ENCODE measurements around the gene QPRT. TPM values are rescaled to one million over a fixed set of nuclear protein-coding genes. Genes with fewer than 3 reads are reported as not detected.
A peak's percentile ranks its signal among the peaks of the same experiment; 100 is the strongest.

QPRT gene
- total and polyA plus RNA-seq, 2 of the 13 experiments (the other 11 are each of a cell fraction or from before 2014, with no cell fraction given): 130 to 218 TPM

DNA sequence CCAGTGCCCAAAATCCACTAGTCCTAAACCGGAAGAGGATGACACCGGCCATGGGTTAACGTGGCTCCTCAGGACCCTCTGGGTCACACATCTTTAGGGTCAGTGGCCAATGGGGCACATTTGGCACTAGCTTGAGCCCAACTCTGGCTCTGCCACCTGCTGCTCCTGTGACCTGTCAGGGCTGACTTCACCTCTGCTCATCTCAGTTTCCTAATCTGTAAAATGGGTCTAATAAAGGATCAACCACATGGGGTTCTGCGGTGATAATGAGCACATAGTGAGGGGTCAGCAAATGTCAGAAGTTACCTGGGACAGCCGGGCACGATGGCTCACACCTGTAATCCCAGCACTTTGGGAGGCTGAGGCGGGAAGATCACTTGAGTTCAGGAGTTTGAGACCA, 18.4 kb downstream of the QPRT start:
- CTCF ChIA-PET (ENCODE audit: low intra/inter-chr PET ratio, low total read pairs): no interaction called here
- peaks cover 26% of the 10 kb centered on the region for H3K4me1 ChIP-seq (ENCODE audit: insufficient read depth, low read length)
- no peak overlapping the region for H2AFZ ChIP-seq (ENCODE audit: low read length)
- no peak overlapping the region for H3K4me2 ChIP-seq (ENCODE audit: low read depth, low read length)
- ATAC-seq (no peak), DNase-seq (ENCODE audit: low spot score) (no peak), FAIRE-seq (no peak)
- TF ChIP-seq NFRKB (IDR thresholded peaks at IDR 0.05) (no peak), ZNF629 (CRISPR knock-in tag; conservative IDR thresholded peaks at IDR 0.05) (peak; percentile 96), ADNP (CRISPR knock-in tag; IDR thresholded peaks at IDR 0.05) (0 out of 2 replicates have a peak, but pooled peaks have one; percentile 26), ZMYM3 (CRISPR knock-in tag; IDR thresholded peaks at IDR 0.05) (peak; percentile 92), CHD4 (IDR thresholded peaks at IDR 0.05; ENCODE audit: borderline replicate concordance, low read length) (0 out of 2 replicates have a peak, but pooled peaks have one; percentile 61)
- TF ChIP-seq, protein P1, sequence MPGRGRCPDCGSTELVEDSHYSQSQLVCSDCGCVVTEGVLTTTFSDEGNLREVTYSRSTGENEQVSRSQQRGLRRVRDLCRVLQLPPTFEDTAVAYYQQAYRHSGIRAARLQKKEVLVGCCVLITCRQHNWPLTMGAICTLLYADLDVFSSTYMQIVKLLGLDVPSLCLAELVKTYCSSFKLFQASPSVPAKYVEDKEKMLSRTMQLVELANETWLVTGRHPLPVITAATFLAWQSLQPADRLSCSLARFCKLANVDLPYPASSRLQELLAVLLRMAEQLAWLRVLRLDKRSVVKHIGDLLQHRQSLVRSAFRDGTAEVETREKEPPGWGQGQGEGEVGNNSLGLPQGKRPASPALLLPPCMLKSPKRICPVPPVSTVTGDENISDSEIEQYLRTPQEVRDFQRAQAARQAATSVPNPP (CRISPR knock-in tag; IDR thresholded peaks at IDR 0.05): 0 out of 2 replicates have a peak, but pooled peaks have one; percentile 31
- H3K9ac ChIP-seq (ENCODE audit: insufficient read depth, low read depth, low read length): no peak overlapping the region
- peaks cover 7% of the 10 kb centered on the region for H3K79me2 ChIP-seq (ENCODE audit: insufficient read depth, low read length)
- POLR2A ChIA-PET: interaction anchor here (0.5 to 2.3 kb wide), 2 partner anchors 9 to 18 kb away, joined by 3 to 11 read pairs; partner anchors contain the start of gene QPRT
- BruUV-seq (replicated peaks): no TSS peak
- H4K20me1 ChIP-seq (ENCODE audit: insufficient read depth, low read length): peaks cover 10% of the 10 kb centered on the region
- no peak overlapping the region for H3K27ac ChIP-seq (ENCODE audit: extremely low read length, insufficient read depth, low read length)
- H3K36me3 ChIP-seq (replicated peaks in 1 of 2; ENCODE audit: control insufficient read depth in 1 of 2, insufficient read depth in 2 of 2, low read length in 2 of 2): peaks cover 11 to 21% of the 10 kb centered on the region in 2 experiments; a peak in 4 of 5 replicates
- H3K27me3 ChIP-seq (ENCODE audit: control insufficient read depth in 1 of 2, insufficient read depth in 2 of 2, low read length in 2 of 2): peaks cover 0 to 2% of the 10 kb centered on the region in 2 experiments; a peak in 1 of 5 replicates
- 96% methylated on average over 7 of the region's 7 CpGs for WGBS (ENCODE audit: low lambda C conversion rate)
- intact Hi-C loops (cut with micrococcal nuclease; ENCODE audit: unreplicated experiment): no loop called here
- in situ Hi-C loops (cut with HindIII; ENCODE audit: extremely low pct_ligation_motif_present, low pct_unique_long_range_greater_than_20kb): loop anchor here (10.0 kb wide), 1 partner anchor 337 kb away; the partner anchor contains the start of gene TLCD3B
- H3K9me3 ChIP-seq (ENCODE audit: low read length): no peaks in the 10 kb centered on the region
- no peak overlapping the region for H3K4me3 ChIP-seq (replicated peaks in 1 of 3; ENCODE audit: insufficient read depth in 1 of 3, low read depth in 2 of 3, low read length in 3 of 3)

DNA sequence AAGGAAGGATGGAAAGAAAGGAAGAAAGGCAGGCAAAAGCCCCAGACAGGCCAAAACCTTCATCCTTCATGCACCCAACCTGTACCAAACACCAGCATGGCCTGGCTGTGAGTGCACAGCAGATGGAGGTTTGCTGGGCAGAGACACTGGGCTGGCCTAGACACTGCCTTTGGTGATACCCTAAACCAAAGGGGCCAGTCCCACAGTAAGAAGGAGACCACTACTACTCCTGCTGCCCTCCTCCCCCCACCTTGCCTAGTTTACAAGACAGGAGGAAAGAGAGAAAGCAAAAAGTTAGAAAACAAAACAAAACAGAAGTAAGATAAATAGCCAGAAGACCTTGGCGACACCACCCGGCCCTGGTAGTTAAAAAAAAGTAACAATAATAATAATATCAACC, 19.1 kb downstream of the QPRT start:
- BruUV-seq (replicated peaks): TSS peak; percentile 87
- Histone ChIP-seq H3K9ac (ENCODE audit: insufficient read depth, low read depth, low read length) (no peak overlapping the region), H3K79me2 (ENCODE audit: insufficient read depth, low read length) (peaks cover 5% of the 10 kb centered on the region), H2AFZ (ENCODE audit: low read length) (no peak overlapping the region), H3K27ac (ENCODE audit: extremely low read length, insufficient read depth, low read length) (no peak overlapping the region), H3K27me3 (ENCODE audit: control insufficient read depth in 1 of 2, insufficient read depth in 2 of 2, low read length in 2 of 2) (peaks cover 0 to 4% of the 10 kb centered on the region in 2 experiments; a peak in 1 of 5 replicates), H3K9me3 (ENCODE audit: low read length) (no peaks in the 10 kb centered on the region), H4K20me1 (ENCODE audit: insufficient read depth, low read length) (peaks cover 8% of the 10 kb centered on the region), H3K4me3 (replicated peaks in 1 of 3; ENCODE audit: insufficient read depth in 1 of 3, low read depth in 2 of 3, low read length in 3 of 3) (no peak overlapping the region), H3K36me3 (replicated peaks in 1 of 2; ENCODE audit: control insufficient read depth in 1 of 2, insufficient read depth in 2 of 2, low read length in 2 of 2) (peaks cover 11 to 19% of the 10 kb centered on the region in 2 experiments; a peak in 4 of 5 replicates), H3K4me1 (ENCODE audit: insufficient read depth, low read length) (peaks cover 23% of the 10 kb centered on the region), H3K4me2 (ENCODE audit: low read depth, low read length) (no peak overlapping the region)
- TF ChIP-seq RBM22 (optimal IDR thresholded peaks at IDR 0.05; ENCODE audit: low read length) (peak; percentile 88), NONO (IDR thresholded peaks at IDR 0.05) (no peak), NONO (CRISPR knock-in tag; conservative IDR thresholded peaks at IDR 0.05) (0 out of 2 replicates have a peak, but pooled peaks have one; percentile 25), MEIS2 (CRISPR knock-in tag; IDR thresholded peaks at IDR 0.05) (no peak), ZC3H13 (CRISPR knock-in tag; IDR thresholded peaks at IDR 0.05) (0 out of 2 replicates have a peak, but pooled peaks have one; percentile 29), PAF1 (CRISPR knock-in tag; IDR thresholded peaks at IDR 0.05) (0 out of 2 replicates have a peak, but pooled peaks have one; percentile 80), POLR2A (IDR thresholded peaks at IDR 0.05; ENCODE audit: insufficient read depth in 1 of 2, low read depth in 2 of 2, low read length in 2 of 2) (peak in 1 of 2 experiments; percentile 47; a peak in 1 of 4 replicates)
- POLR2A ChIA-PET: interaction anchor here (2.3 kb wide), 1 partner anchor 19 kb away, joined by 11 read pairs; the partner anchor contains the start of gene QPRT
- in situ Hi-C loops (cut with HindIII; ENCODE audit: extremely low pct_ligation_motif_present, low pct_unique_long_range_greater_than_20kb): loop anchor here (10.0 kb wide), 1 partner anchor 337 kb away; the partner anchor contains the start of gene TLCD3B
- CTCF ChIA-PET (ENCODE audit: low intra/inter-chr PET ratio, low total read pairs): no interaction called here
- intact Hi-C loops (cut with micrococcal nuclease; ENCODE audit: unreplicated experiment): no loop called here
- FAIRE-seq (no peak), DNase-seq (ENCODE audit: low spot score) (no peak), ATAC-seq (no peak)
- 97% methylated on average over 2 of the region's 2 CpGs for WGBS (ENCODE audit: low lambda C conversion rate)
